Brain pericyte (primary cell): ENCODE results near the gene ACIN1.
"Not testable (repeated sequence)": the region's sequence is repeated elsewhere in the genome, so short reads cannot be mapped to it uniquely, and the experiment has no call there.

Experiments used
- DNase-seq: peaks from one replicate; pipeline ENCODE4 v3.0.0-alpha.2; 2012; ENCODE audit warnings: low read depth, low spot score

The ACIN1 gene

DNA sequence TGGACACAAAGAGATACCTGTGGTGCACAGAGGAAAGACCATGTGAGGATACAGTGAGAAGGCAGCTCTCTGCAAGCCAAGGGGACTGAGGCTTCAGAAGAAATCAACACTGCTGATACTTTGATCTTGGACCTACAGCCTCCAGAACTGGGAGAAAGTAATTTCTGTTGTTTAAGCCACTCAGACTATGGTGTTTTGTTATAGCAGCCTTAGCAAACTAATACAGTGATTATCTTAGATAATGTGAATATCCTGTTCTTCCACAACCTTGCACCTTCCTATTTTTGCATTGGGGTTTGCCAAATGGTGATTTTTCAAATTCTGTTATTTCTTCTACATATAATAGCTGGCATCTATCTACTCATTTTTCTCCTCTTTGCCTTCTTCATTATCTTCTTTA, 76.8 kb downstream of the ACIN1 start:
- DNase-seq = no peak

DNA sequence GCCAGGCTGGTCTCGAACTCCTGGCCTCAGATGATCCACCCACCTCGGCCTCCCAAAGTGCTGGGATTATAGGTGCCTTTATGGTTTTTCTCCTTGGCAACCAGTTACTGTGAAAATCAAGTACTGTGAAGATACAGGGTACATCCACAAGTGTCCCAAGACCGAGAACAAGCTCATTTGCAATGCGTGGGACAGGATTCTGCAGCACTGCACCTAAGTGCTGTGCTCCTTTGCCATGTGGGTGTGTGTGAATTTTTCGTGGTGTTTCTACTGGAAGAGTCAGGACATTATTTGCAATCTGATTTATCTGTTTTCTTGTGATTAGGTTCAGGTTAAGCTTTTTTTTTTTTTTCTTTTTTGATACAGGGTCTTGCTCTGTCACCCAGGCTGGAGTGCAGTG, 77.8 kb downstream of the ACIN1 start:
- DNase-seq = no peak

- DNase-seq = no peak
Measured at GRCh38 chr14:23015618-23016017, 79.3 kb downstream of the ACIN1 start.

DNA sequence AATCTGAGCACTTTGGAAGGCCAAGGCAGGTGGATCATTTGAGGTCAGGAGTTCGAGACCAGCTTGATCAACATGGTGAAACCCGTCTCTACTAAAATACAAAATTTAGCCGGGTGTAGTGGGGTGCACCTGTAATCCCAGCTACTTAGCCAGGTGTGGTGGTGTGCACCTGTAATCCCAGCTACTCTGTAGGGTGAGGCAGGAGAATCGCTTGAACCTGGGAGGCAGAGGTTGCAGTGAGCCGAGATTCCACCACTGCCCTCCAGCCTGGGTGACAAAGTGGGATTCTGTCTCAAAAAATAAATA, 81.2 kb downstream of the ACIN1 start:
- not testable (repeated sequence) for DNase-seq

GRCh38 chr14:23013054-23013748, 81.7 kb downstream of the ACIN1 start:
- DNase-seq = no peak

- DNase-seq = no peak
Measured at GRCh38 chr14:23009939-23010726, 84.8 kb downstream of the ACIN1 start, which contains the start of gene C14orf93. Gene C14orf93, minus strand, starts transcription at chr14:23010143. Its CDS starts 11,120 bp downstream, at chr14:22999023.

DNA sequence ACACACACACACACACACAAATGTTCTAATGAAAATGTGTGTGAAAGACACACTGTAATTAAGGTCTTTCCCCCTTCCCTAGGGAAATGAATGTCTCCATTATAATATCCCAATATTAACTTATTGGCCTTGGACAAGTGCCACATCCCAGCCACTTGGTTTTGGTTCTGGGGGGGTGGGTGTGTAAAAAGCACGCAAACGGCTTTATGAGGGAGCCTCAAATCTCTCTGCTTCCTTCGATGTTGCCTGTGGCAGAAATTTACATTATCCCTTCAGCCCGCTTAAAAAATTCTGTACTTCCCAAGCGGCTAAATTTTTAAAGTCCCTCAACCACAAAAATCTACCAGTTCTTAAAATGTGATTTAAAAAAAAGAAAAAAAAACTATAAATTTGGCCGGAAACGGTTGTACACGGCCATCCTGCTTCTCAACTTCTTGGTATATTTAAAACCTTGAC, 85.4 kb downstream of the ACIN1 start:
- no peak for DNase-seq

GRCh38 chr14:23008831-23009230, 86.1 kb downstream of the ACIN1 start:
- DNase-seq = no peak
